ENCODE results near the gene GARIN1A.

- TF ChIP-seq CTCF (IDR thresholded peaks at IDR 0.05; ENCODE audit: low read length) (no peak), EZH2phosphoT487 (IDR thresholded peaks at IDR 0.05; ENCODE audit: low read length) (no peak), EZH2 (optimal IDR thresholded peaks at IDR 0.05; ENCODE audit: low read depth, low read length) (no peak)
Observed at GRCh38 chr7:128692623-128693270, 20.7 kb downstream of the GARIN1A start.
